WTC11 (cell line): ENCODE results near the gene RPL13A. TPM values are rescaled to one million over a fixed set of nuclear protein-coding genes. Genes with fewer than 3 reads are reported as not detected.

Source experiments
- ATAC-seq: fragments of 200-7000 bp; cut with Tn5 transposase; 2 replicates; pipeline ENCODE4 v1.10.0; 2021; ENCODE audit warnings: mild to moderate bottlenecking, moderate library complexity
- CTCF ChIA-PET: fragments of 300-600 bp; sonication (Branson Sonifier 250); formaldehyde crosslinking; loops from one replicate; lab custom pipeline; 2021; ENCODE audit warnings: antibody characterized with exemption; lab: Charles Lee
- POLR2A ChIA-PET: fragments of 350-600 bp; sonication (Branson Sonifier 250); formaldehyde crosslinking; loops from one replicate; lab custom pipeline; 2021; ENCODE audit warnings: antibody characterized with exemption; lab: Charles Lee
- DNase-seq: peaks from one replicate; pipeline ENCODE4 v3.0.0; 2021; ENCODE audit warnings: low spot score
- H3K27ac Mint-ChIP-seq: 2 replicates; pipeline ENCODE4 v1.8.0; 2021; ENCODE audit warnings: mixed read lengths
- H3K27me3 Mint-ChIP-seq: 2 replicates; pipeline ENCODE4 v1.8.0; 2021; ENCODE audit warnings: low read depth, mild to moderate bottlenecking, moderate library complexity, mixed read lengths
- H3K36me3 Mint-ChIP-seq: 2 replicates; pipeline ENCODE4 v1.8.0; 2021; ENCODE audit warnings: mixed read lengths
- H3K4me1 Mint-ChIP-seq: 2 replicates; pipeline ENCODE4 v1.8.0; 2022; ENCODE audit warnings: mixed read lengths
- H3K4me3 Mint-ChIP-seq: 2 replicates; pipeline ENCODE4 v1.8.0; 2021; ENCODE audit warnings: mild to moderate bottlenecking, moderate library complexity, mixed read lengths
- H3K9me3 Mint-ChIP-seq: 2 replicates; pipeline ENCODE4 v1.8.0; 2021; ENCODE audit warnings: mixed read lengths
- ATF2 ChIP-seq: sonication (generic); formaldehyde crosslinking; IDR thresholded peaks from 2 replicates; pipeline ENCODE4 v1.8.1; 2022; ENCODE audit warnings: low read depth, missing genetic modification reagents, borderline replicate concordance
- EMX1 ChIP-seq: fragments of 250-450 bp; sonication (Bioruptor Pico); IDR thresholded peaks from 2 replicates; pipeline ENCODE4 v1.8.0; 2021; ENCODE audit warnings: mild to moderate bottlenecking
- FOXJ3 ChIP-seq: sonication (generic); formaldehyde crosslinking; IDR thresholded peaks from 2 replicates; pipeline ENCODE4 v1.9.0; 2021; ENCODE audit warnings: missing genetic modification reagents, mild to moderate bottlenecking, borderline replicate concordance
- HMGA2 ChIP-seq: fragments of 250-450 bp; sonication (Bioruptor Pico); IDR thresholded peaks from 2 replicates; pipeline ENCODE4 v1.4.0; 2021; ENCODE audit warnings: mild to moderate bottlenecking, moderate library complexity
- IRF2 ChIP-seq: sonication (generic); formaldehyde crosslinking; IDR thresholded peaks from 2 replicates; pipeline ENCODE4 v1.8.0; 2022; ENCODE audit warnings: low read depth, missing genetic modification reagents, borderline replicate concordance
- JAZF1 ChIP-seq: fragments of 250-450 bp; sonication (Bioruptor Pico); IDR thresholded peaks from 2 replicates; pipeline ENCODE4 v1.9.0; 2021; ENCODE audit warnings: moderate library complexity, mild to moderate bottlenecking, inconsistent platforms
- JUN ChIP-seq: sonication (generic); formaldehyde crosslinking; IDR thresholded peaks from 2 replicates; pipeline ENCODE4 v1.8.0; 2023; ENCODE audit warnings: mild to moderate bottlenecking, missing genetic modification reagents
- NFATC4 ChIP-seq: fragments of 250-450 bp; sonication (Bioruptor Pico); IDR thresholded peaks from 2 replicates; pipeline ENCODE4 v1.9.0; 2021; ENCODE audit warnings: mild to moderate bottlenecking
- NFE2L1 ChIP-seq: sonication (generic); formaldehyde crosslinking; IDR thresholded peaks from 2 replicates; pipeline ENCODE4 v1.8.1; 2023; ENCODE audit warnings: missing genetic modification reagents
- OVOL2 ChIP-seq: fragments of 250-450 bp; sonication (Bioruptor Pico); IDR thresholded peaks from 2 replicates; pipeline ENCODE4 v1.9.0; 2021; ENCODE audit warnings: mild to moderate bottlenecking, borderline replicate concordance
- SMAD3 ChIP-seq: sonication (generic); formaldehyde crosslinking; IDR thresholded peaks from 2 replicates; pipeline ENCODE4 v1.8.0; 2022; ENCODE audit warnings: missing genetic modification reagents, mild to moderate bottlenecking, borderline replicate concordance
- ZBTB43 ChIP-seq: sonication (generic); formaldehyde crosslinking; IDR thresholded peaks from 2 replicates; pipeline ENCODE4 v1.8.1; 2023; ENCODE audit warnings: mild to moderate bottlenecking, missing genetic modification reagents
- ZNF121 ChIP-seq: sonication (generic); formaldehyde crosslinking; IDR thresholded peaks from 2 replicates; pipeline ENCODE4 v1.8.0; 2023; ENCODE audit warnings: missing genetic modification reagents
- ZNF416 ChIP-seq: fragments of 250-450 bp; sonication (Bioruptor Pico); IDR thresholded peaks from 2 replicates; pipeline ENCODE4 v1.9.0; 2021; ENCODE audit warnings: mild to moderate bottlenecking, inconsistent platforms
- total RNA-seq: library from RNA; stranded (reverse); gene quantifications from 3 replicates; pipeline ENCODE4 v1.2.3, GENCODE V29; 2021
- TF ChIP-seq, protein P1 (sequence below): fragments of 250-450 bp; sonication (Bioruptor Pico); IDR thresholded peaks from 2 replicates; pipeline ENCODE4 v1.9.0; 2021; ENCODE audit warnings: mild to moderate bottlenecking
- TF ChIP-seq, protein P2 (sequence below): sonication (generic); formaldehyde crosslinking; IDR thresholded peaks from 2 replicates; pipeline ENCODE4 v1.8.0; 2022; ENCODE audit warnings: mild to moderate bottlenecking, missing genetic modification reagents
- TF ChIP-seq, protein P3 (sequence below): sonication (generic); formaldehyde crosslinking; IDR thresholded peaks from 2 replicates; pipeline ENCODE4 v1.8.1; 2023; ENCODE audit warnings: mild to moderate bottlenecking, moderate library complexity, missing genetic modification reagents

Gene RPL13A
- total RNA-seq, 1 experiment from 2014 or later = 3,861 TPM

DNA sequence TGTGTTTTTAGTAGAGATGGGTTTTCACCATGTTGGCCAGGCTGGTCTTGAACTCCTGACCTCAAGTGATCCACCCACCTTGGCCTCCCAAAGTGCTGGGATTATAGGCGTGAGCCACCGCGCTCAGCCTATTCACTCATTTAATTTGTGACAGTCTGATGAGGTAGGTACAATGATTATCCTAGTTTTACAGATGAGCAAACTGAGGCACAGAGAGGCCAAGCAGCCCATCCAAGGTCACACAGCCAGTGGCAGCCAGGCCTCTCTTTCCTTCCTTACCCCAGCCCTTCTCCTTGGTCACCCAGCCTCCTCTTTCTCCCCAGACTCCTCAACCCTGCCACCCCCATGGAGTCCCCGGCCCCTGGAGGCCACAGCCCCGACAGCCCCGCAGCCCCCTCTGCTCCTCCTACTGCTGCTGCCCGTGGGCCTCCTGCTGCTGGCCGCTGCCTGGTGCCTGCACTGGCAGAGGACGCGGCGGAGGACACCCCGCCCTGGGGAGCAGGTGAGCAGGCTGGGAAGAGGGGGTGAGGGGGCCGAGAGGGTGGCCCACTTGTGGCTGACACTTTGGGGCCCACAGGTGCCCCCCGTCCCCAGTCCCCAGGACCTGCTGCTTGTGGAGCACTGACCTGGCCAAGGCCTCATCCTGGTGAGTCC lies 7.3 kb upstream of the RPL13A start:
- ATAC-seq (no peak), DNase-seq (no peak)
- Mint-ChIP-seq H3K36me3 (no peaks in the 10 kb centered on the region), H3K4me1 (peaks cover 10% of the 10 kb centered on the region), H3K4me3 (0 out of 2 replicates have a peak overlapping the region, but pooled peaks have one; percentile 16), H3K9me3 (no peaks in the 10 kb centered on the region), H3K27me3 (peaks cover 10% of the 10 kb centered on the region), H3K27ac (no peak overlapping the region)
- TF ChIP-seq JUN (no peak), JAZF1 (CRISPR knock-in tag) (no peak), ZBTB43 (CRISPR knock-in tag) (no peak), EMX1 (CRISPR knock-in tag) (no peak), NFE2L1 (CRISPR knock-in tag) (no peak), NFATC4 (CRISPR knock-in tag) (no peak)
- ChIA-PET CTCF (interaction anchor here (0.6 to 1.8 kb wide), 2 partner anchors 66 to 254 kb away, joined by 4 to 15 read pairs; no protein-coding TSS in a partner anchor), POLR2A (no interaction called here)

DNA sequence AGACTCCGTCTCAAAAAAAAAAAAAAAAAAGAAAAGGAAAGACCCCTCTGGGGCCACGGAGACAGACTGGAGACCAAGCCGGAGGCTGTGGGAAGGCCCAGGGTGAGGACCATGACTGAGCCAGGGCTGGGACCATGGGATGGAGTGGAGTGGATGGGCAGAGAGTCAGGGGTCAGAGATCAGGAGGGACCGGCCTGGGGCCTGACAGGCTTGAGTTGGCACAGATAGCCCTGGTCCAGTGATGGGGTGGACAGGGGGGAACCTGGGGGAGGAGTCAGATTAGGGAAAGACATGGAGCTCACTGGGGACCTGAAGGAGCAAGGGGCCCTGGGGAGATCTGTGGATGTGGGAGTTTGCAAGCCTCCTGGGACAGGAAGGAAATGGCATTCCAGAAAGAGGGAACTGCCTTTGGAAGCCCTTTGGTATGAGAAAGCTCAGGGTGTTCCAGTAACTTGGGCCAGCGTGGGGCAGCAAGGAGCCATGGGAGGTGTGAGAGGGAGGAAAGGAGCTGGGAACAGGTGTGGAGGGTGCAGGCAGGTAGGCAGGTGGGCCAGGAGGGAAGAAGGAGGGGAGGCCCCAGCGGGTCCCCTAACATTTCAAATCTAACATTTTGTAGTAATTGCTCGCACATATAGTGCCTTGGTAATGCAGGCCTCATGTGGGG lies 6.3 kb upstream of the RPL13A start:
- H3K9me3 Mint-ChIP-seq = no peaks in the 10 kb centered on the region
- ATAC-seq (no peak), DNase-seq (no peak)
- H3K36me3 Mint-ChIP-seq = no peaks in the 10 kb centered on the region
- peak; percentile 69; the same call in 1 of the 2 replicates for TF ChIP-seq ZNF121 (CRISPR knock-in tag)
- TF ChIP-seq OVOL2 (CRISPR knock-in tag) = no peak
- peaks cover 4% of the 10 kb centered on the region for H3K4me1 Mint-ChIP-seq
- H3K4me3 Mint-ChIP-seq = no peak overlapping the region
- H3K27me3 Mint-ChIP-seq = no peaks in the 10 kb centered on the region
- POLR2A ChIA-PET = no interaction called here
- CTCF ChIA-PET = interaction anchor here (0.6 to 1.3 kb wide), 8 partner anchors 9 to 256 kb away, joined by 3 to 6 read pairs (median 4); partner anchors contain the start of gene RPS11
- H3K27ac Mint-ChIP-seq = no peak overlapping the region

DNA sequence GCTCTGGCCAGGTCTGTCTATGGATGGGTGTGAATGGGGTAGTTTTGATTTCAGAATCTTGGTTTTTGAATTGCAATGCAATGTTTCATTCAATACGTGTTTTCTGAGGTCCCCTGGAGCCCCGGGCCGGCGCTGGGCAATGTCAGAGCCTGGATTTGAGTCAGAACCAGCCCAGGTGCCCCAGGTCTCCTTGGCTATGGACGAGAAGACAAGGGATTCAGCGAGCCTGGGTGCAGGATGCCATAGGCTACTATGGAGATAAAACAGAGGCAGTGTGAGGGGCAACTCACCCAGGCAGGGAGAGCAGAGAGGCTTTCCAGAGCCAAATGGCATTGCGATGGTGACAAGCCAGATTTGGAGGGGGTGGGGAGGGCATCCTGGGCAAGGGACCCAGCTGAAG lies 1.2 kb upstream of the RPL13A start:
- Mint-ChIP-seq H3K4me1 (peaks cover 20% of the 10 kb centered on the region), H3K27me3 (peaks cover 6% of the 10 kb centered on the region; the same call in 1 of the 2 replicates), H3K27ac (0 out of 2 replicates have a peak overlapping the region, but pooled peaks have one; percentile 4), H3K36me3 (peaks cover 38% of the 10 kb centered on the region), H3K9me3 (no peaks in the 10 kb centered on the region), H3K4me3 (peak overlapping the region; percentile 8)
- no peak for ATAC-seq
- POLR2A ChIA-PET = no interaction called here
- TF ChIP-seq JAZF1 (CRISPR knock-in tag) (no peak), FOXJ3 (CRISPR knock-in tag) (no peak), ZNF121 (CRISPR knock-in tag) (no peak), SMAD3 (CRISPR knock-in tag) (no peak), HMGA2 (CRISPR knock-in tag) (no peak), IRF2 (CRISPR knock-in tag) (no peak), ZNF416 (CRISPR knock-in tag) (no peak), ZBTB43 (CRISPR knock-in tag) (no peak), ATF2 (CRISPR knock-in tag) (no peak)
- TF ChIP-seq, protein P1, sequence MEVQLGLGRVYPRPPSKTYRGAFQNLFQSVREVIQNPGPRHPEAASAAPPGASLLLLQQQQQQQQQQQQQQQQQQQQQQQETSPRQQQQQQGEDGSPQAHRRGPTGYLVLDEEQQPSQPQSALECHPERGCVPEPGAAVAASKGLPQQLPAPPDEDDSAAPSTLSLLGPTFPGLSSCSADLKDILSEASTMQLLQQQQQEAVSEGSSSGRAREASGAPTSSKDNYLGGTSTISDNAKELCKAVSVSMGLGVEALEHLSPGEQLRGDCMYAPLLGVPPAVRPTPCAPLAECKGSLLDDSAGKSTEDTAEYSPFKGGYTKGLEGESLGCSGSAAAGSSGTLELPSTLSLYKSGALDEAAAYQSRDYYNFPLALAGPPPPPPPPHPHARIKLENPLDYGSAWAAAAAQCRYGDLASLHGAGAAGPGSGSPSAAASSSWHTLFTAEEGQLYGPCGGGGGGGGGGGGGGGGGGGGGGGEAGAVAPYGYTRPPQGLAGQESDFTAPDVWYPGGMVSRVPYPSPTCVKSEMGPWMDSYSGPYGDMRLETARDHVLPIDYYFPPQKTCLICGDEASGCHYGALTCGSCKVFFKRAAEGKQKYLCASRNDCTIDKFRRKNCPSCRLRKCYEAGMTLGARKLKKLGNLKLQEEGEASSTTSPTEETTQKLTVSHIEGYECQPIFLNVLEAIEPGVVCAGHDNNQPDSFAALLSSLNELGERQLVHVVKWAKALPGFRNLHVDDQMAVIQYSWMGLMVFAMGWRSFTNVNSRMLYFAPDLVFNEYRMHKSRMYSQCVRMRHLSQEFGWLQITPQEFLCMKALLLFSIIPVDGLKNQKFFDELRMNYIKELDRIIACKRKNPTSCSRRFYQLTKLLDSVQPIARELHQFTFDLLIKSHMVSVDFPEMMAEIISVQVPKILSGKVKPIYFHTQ (CRISPR knock-in tag) = no peak
- TF ChIP-seq, protein P2, sequence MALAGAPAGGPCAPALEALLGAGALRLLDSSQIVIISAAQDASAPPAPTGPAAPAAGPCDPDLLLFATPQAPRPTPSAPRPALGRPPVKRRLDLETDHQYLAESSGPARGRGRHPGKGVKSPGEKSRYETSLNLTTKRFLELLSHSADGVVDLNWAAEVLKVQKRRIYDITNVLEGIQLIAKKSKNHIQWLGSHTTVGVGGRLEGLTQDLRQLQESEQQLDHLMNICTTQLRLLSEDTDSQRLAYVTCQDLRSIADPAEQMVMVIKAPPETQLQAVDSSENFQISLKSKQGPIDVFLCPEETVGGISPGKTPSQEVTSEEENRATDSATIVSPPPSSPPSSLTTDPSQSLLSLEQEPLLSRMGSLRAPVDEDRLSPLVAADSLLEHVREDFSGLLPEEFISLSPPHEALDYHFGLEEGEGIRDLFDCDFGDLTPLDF (CRISPR knock-in tag) = no peak
- TF ChIP-seq, protein P3, sequence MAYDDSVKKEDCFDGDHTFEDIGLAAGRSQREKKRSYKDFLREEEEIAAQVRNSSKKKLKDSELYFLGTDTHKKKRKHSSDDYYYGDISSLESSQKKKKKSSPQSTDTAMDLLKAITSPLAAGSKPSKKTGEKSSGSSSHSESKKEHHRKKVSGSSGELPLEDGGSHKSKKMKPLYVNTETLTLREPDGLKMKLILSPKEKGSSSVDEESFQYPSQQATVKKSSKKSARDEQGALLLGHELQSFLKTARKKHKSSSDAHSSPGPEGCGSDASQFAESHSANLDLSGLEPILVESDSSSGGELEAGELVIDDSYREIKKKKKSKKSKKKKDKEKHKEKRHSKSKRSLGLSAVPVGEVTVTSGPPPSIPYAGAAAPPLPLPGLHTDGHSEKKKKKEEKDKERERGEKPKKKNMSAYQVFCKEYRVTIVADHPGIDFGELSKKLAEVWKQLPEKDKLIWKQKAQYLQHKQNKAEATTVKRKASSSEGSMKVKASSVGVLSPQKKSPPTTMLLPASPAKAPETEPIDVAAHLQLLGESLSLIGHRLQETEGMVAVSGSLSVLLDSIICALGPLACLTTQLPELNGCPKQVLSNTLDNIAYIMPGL (CRISPR knock-in tag) = no peak
- no peak for DNase-seq
- CTCF ChIA-PET = no interaction called here
